GM10847 (cell line): ENCODE results near the gene HEBP2.

Experiments
- POLR2A ChIP-seq: IDR thresholded peaks from 2 replicates; pipeline ENCODE4 v1.6.1; 2011; ENCODE audit not compliant: insufficient read length; ENCODE audit errors: extremely low read depth

Gene HEBP2

GRCh38 chr6:138454981-138455706, 51.1 kb downstream of the HEBP2 start:
- TF ChIP-seq POLR2A = no peak

GRCh38 chr6:138455746-138456400, 51.9 kb downstream of the HEBP2 start:
- TF ChIP-seq POLR2A = no peak

GRCh38 chr6:138456401-138456790, 52.4 kb downstream of the HEBP2 start:
- TF ChIP-seq POLR2A = no peak

- no peak for TF ChIP-seq POLR2A
Measured at GRCh38 chr6:138461647-138462046, 57.6 kb downstream of the HEBP2 start.

- no peak for TF ChIP-seq POLR2A
Measured at GRCh38 chr6:138464085-138464484, 60.1 kb downstream of the HEBP2 start.

- TF ChIP-seq POLR2A = no peak
Measured at GRCh38 chr6:138465007-138465645, 61.1 kb downstream of the HEBP2 start.

GRCh38 chr6:138467901-138468300, 63.9 kb downstream of the HEBP2 start:
- TF ChIP-seq POLR2A = no peak

GRCh38 chr6:138468320-138469015, 64.4 kb downstream of the HEBP2 start:
- TF ChIP-seq POLR2A = no peak
